ENCODE data around the gene NHLH1. TPM values are rescaled to one million over a fixed set of nuclear protein-coding genes. Genes with fewer than 3 reads are reported as not detected.

The NHLH1 gene
- total and polyA plus RNA-seq, 5 donors, result 0.05 to 0.09 TPM; not detected in 3

DNA sequence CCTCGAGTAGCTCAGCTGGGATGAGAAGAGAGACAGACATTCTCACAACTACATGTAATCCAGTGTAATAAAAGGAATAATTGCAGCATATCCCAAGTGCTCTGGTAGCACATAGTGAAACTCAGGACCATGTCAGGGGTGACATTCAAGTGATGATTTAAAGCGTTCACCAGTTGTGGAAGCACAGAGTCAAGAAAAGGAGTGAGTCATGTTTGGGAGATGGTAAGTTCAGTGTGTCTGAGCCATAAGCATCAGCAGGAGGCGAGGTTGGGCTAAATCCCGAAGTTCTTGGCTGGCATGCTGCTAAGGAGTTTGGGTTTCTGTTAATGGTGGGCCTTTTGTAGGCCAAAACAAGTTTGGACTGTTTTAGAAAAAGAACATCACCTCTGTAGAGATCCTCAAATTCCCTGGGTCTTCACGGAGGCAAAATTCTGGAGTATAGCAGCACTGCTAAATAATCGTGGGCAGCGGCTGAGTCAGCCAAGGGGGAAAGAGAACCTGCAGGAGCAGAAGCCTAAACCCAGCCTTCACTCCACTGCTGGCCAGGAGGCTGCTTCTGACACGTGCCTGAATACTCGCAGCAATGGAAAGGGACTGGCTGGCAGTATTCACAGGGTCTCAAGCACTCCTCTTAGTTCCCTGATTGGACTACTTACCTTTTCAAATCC lies 7.2 kb upstream of the NHLH1 start:
- H3K27ac ChIP-seq (ENCODE audit: low read length), result no peak overlapping the region
- ATAC-seq, result no peak
- no peak for DNase-seq

DNA sequence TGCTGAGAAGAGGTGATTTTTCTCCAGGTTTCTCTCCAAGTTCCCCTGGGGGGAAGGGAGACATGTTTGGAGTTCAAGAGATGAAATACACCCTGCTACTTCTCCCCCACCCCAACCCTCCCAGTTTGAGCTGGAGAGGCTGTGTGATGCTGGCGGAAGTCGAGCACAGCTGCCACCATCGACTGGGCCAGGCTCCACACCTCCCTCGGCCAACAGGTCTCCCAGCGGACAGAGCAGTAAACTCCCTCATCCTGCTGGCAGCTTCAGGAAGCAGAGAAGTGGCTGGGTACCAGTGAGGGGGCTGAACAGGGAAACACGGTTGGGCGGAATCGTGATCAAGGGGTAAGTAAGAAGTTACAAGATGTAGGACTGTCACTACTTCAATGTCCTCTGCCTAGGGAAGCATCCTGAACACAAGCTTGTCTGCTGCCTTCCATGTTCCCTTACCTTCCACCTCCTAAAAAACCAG lies 6.6 kb upstream of the NHLH1 start:
- Histone ChIP-seq H3K4me1 (ENCODE audit: control insufficient read depth, insufficient read depth, low read length) (no peaks in the 10 kb centered on the region), H3K9me3 (ENCODE audit: control insufficient read depth, low read length) (no peaks in the 10 kb centered on the region), H3K4me3 (ENCODE audit: low read length) (no peak overlapping the region), H3K27me3 (ENCODE audit: control insufficient read depth, insufficient read depth) (no peaks in the 10 kb centered on the region), H3K27ac (ENCODE audit: low read length) (no peak overlapping the region)
- ATAC-seq, result peak in 1 of 2 donors; percentile 33
- intact Hi-C loops (cut with DNase I), result no loop called here
- no peak for DNase-seq
- 74% methylated on average over 8 of the region's 8 CpGs for WGBS

More for the DNA sequence above, 7.2 kb upstream of the NHLH1 start:
- intact Hi-C loops (cut with DNase I), result no loop called here
- H3K4me1 ChIP-seq (ENCODE audit: control insufficient read depth, insufficient read depth, low read length), result no peaks in the 10 kb centered on the region
- no peaks in the 10 kb centered on the region for H3K9me3 ChIP-seq (ENCODE audit: control insufficient read depth, low read length)
- no peaks in the 10 kb centered on the region for H3K27me3 ChIP-seq (ENCODE audit: control insufficient read depth, insufficient read depth)
- 81% methylated on average over 9 of the region's 9 CpGs for WGBS
- no peak overlapping the region for H3K4me3 ChIP-seq (ENCODE audit: low read length)

DNA sequence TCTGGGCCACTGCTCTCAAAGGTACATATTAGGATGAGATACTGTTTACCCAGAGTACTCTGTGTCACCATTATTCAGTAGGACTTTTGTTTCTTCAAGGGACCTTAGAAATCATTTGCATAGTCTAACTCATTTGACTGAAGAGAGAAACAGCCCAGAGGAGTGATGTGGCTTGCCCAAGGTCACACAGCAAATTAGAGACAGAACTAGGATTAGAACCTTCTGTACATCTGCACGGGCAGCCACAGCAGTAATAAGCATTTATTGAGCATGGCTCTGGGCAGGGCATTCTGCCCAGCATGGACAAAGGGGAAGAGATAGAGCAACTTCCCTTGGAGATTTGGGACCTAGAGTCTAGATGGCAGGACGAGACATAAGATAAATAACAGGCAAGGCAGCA lies 5.7 kb upstream of the NHLH1 start:
- intact Hi-C loops (cut with DNase I), result no loop called here
- ATAC-seq, result no peak
- Histone ChIP-seq H3K9me3 (ENCODE audit: control insufficient read depth, low read length) (no peaks in the 10 kb centered on the region), H3K27ac (ENCODE audit: low read length) (no peak overlapping the region), H3K4me3 (ENCODE audit: low read length) (no peak overlapping the region), H3K4me1 (ENCODE audit: control insufficient read depth, insufficient read depth, low read length) (no peaks in the 10 kb centered on the region), H3K27me3 (ENCODE audit: control insufficient read depth, insufficient read depth) (no peaks in the 10 kb centered on the region)
- 64% methylated on average over 2 of the region's 2 CpGs for whole genome bisulfite sequencing
- no peak for DNase-seq

DNA sequence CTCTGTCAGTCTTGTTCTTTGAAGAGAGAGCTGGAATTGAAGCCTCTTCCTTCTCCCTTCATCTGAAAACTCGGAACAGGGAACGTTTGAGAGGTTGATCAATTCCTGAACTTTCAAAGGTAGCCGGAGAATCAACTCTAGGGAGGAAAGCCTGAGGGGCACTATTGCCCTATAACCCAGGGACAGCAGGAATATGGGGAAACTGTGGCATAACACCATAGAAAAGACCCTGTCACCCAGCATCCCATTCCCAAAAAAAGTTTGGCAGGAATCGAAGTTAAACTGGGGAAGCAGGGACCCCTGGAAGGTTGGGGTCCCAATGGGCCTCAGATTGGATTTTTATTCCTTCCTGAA lies 5.1 kb upstream of the NHLH1 start:
- Histone ChIP-seq H3K27me3 (ENCODE audit: control insufficient read depth, insufficient read depth) (no peaks in the 10 kb centered on the region), H3K4me3 (ENCODE audit: low read length) (no peak overlapping the region), H3K4me1 (ENCODE audit: control insufficient read depth, insufficient read depth, low read length) (no peaks in the 10 kb centered on the region), H3K27ac (ENCODE audit: low read length) (no peak overlapping the region), H3K9me3 (ENCODE audit: control insufficient read depth, low read length) (no peaks in the 10 kb centered on the region)
- 74% methylated on average over 4 of the region's 4 CpGs for WGBS
- intact Hi-C loops (cut with DNase I), result no loop called here
- ATAC-seq, result no peak
- no peak for DNase-seq

DNA sequence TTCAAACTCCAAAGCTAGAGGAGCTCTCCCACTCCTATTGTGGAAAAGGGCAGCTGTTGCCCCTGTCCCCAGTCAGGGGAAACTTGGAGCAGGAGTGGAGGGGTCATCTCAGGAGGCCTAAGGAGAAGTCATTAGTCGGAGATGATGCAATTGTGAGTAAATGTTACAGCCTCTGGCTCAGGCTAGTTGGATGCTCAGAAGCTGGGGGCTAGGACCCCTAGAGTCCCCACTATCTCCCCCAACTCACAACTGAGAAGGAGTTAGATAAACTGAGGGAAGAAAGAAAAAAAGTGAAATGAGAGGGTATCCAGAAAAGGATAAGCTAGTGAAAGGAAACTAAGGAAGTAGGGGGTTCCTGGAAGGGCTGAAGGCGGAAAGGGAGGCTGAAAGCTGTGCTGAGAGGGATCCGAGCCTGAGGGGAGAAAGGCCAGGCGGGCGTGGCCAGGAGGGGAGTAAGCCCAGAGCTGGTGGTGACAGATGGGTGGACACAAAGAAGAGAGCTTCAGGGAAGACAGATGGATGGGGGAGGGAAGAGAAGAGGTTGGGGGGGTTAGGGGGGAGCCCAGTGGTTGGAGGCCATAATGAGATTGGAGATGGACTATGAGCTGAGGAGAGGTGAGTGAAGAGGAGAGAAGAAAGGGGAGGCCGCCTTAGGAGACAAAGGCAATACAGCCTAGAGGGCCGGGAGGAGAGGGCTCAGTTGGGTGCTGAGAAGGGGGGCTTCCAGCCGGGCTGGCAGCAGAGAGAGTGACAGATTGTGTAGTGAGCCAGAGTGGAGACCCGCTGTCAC lies 4.5 kb upstream of the NHLH1 start:
- WGBS, result 68% methylated on average over 9 of the region's 9 CpGs
- Histone ChIP-seq H3K27me3 (ENCODE audit: control insufficient read depth, insufficient read depth) (no peaks in the 10 kb centered on the region), H3K9me3 (ENCODE audit: control insufficient read depth, low read length) (no peaks in the 10 kb centered on the region), H3K4me3 (ENCODE audit: low read length) (no peak overlapping the region), H3K4me1 (ENCODE audit: control insufficient read depth, insufficient read depth, low read length) (no peaks in the 10 kb centered on the region), H3K27ac (ENCODE audit: low read length) (no peak overlapping the region)
- no peak for DNase-seq
- peak in 1 of 2 donors; percentile 14 for ATAC-seq
- intact Hi-C loops (cut with DNase I), result no loop called here

DNA sequence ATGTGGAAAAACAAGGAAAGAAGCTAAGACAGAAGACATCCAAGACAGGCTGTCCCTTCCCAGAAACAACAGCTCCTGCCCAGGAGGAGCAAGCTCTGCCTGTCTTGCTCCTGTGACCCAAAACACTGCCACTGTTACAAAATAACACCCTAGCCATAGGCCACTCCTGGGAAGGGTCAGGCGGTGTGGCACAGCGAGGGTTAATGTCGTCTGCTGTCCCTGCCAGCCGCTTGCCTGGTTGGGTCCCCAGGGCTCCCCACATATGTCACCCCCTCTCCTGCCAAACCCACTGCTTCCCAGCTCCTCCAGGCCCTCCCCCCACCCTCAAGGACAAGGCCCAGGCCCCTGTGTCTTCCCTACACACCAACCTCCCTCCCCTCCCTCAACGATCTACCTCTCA lies 3.9 kb upstream of the NHLH1 start:
- H3K27ac ChIP-seq (ENCODE audit: low read length), result no peak overlapping the region
- DNase-seq (no peak), ATAC-seq (no peak)
- H3K4me3 ChIP-seq (ENCODE audit: low read length), result no peak overlapping the region
- intact Hi-C loops (cut with DNase I), result no loop called here
- no peaks in the 10 kb centered on the region for H3K4me1 ChIP-seq (ENCODE audit: control insufficient read depth, insufficient read depth, low read length)
- H3K27me3 ChIP-seq (ENCODE audit: control insufficient read depth, insufficient read depth), result no peaks in the 10 kb centered on the region
- H3K9me3 ChIP-seq (ENCODE audit: control insufficient read depth, low read length), result no peaks in the 10 kb centered on the region
- WGBS, result 50% methylated on average over 5 of the region's 5 CpGs

DNA sequence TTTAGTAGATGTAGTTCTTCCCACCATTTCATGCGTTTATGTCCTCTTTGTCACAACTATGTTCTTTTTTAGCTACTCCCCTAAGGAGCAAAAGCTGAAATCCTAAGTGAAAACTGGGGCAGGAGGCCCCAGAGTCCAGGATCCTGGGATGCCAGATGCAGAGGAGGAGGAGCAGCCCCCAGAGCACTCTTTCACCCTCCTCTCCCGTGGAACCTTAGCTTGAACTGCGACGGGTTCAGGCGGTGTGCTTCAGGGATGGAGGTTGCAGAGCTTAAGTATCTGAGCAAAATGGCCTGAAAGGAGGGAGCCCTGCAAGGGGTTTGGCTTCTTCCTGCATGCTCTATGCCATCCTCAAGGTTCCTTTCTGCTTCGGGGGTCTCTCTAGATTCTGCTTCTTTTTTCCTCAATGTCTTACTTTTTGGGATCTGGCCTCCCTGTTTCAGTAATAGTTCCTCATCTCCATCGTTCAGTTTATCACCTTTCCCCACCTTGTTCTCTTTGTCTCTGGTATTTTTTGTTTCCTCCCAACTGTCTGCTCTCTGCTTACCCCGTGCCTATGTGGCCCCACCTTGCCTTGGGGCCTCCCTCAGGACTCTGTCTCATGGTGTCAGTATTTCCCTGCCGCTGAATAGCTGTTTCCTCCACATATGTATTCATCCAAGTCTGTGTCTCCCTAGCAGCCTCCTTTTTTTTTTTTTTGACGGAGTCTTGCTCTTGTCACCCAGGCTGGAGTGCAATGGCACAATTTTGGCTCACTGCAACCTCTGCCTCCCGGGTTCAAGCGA lies 2.7 kb upstream of the NHLH1 start:
- WGBS, result 69% methylated on average over 12 of the region's 12 CpGs
- H3K4me1 ChIP-seq (ENCODE audit: control insufficient read depth, insufficient read depth, low read length), result no peaks in the 10 kb centered on the region
- no peak overlapping the region for H3K27ac ChIP-seq (ENCODE audit: low read length)
- H3K9me3 ChIP-seq (ENCODE audit: control insufficient read depth, low read length), result no peaks in the 10 kb centered on the region
- no peak for ATAC-seq
- intact Hi-C loops (cut with DNase I), result no loop called here
- H3K27me3 ChIP-seq (ENCODE audit: control insufficient read depth, insufficient read depth), result no peaks in the 10 kb centered on the region
- DNase-seq, result no peak
- no peak overlapping the region for H3K4me3 ChIP-seq (ENCODE audit: low read length)

DNA sequence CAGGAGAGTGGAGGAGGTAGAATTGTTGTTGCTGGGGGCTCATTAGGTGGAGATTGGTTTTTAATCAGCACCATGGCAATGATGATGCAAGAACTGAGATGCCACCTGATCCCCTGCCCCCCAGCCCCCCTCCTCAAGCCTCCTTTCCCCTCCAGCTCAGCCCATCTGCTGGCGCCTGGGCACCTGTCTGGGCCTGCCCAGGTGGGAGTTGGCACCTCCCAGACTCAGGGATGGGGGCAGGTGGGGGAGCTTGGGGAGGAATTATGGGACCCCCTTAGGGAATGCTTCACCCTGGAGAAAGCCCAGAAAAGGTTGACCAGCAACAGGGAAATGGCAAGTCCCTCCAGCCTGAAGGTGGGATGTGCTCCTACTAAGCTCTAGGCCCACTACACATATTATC lies 1.5 kb upstream of the NHLH1 start:
- Histone ChIP-seq H3K27ac (ENCODE audit: low read length) (no peak overlapping the region), H3K4me1 (ENCODE audit: control insufficient read depth, insufficient read depth, low read length) (no peaks in the 10 kb centered on the region), H3K4me3 (ENCODE audit: low read length) (no peak overlapping the region), H3K27me3 (ENCODE audit: control insufficient read depth, insufficient read depth) (no peaks in the 10 kb centered on the region), H3K9me3 (ENCODE audit: control insufficient read depth, low read length) (no peaks in the 10 kb centered on the region)
- intact Hi-C loops (cut with DNase I), result no loop called here
- DNase-seq (no peak), ATAC-seq (no peak)
- WGBS, result 100% methylated on average over 1 of the region's 1 CpG

DNA sequence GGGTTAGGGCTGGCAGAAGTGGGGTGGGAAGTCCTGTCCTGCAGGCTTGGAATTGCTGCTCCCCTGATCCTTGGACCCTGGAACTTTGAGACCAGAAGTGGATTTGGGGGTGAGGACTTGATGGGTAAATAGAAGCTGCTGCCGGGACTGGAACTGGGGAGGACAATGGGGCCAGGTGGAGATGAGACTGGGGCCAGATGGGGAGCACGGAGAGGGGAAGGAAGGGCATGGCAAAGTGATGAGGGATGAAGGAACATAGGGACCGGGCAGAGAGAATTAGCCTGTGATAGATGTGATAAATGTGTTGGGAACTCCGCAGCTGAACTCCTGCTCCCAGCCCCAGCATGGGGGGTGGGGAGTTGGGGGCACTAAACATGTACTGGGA lies 637 bp downstream of the NHLH1 start:
- intact Hi-C loops (cut with DNase I), result no loop called here
- Histone ChIP-seq H3K27ac (ENCODE audit: low read length) (no peak overlapping the region), H3K9me3 (ENCODE audit: control insufficient read depth, low read length) (no peaks in the 10 kb centered on the region), H3K27me3 (ENCODE audit: control insufficient read depth, insufficient read depth) (no peaks in the 10 kb centered on the region), H3K4me3 (ENCODE audit: low read length) (no peak overlapping the region), H3K4me1 (ENCODE audit: control insufficient read depth, insufficient read depth, low read length) (no peaks in the 10 kb centered on the region)
- ATAC-seq (no peak), DNase-seq (no peak)
- WGBS, result 31% methylated on average over 4 of the region's 4 CpGs

DNA sequence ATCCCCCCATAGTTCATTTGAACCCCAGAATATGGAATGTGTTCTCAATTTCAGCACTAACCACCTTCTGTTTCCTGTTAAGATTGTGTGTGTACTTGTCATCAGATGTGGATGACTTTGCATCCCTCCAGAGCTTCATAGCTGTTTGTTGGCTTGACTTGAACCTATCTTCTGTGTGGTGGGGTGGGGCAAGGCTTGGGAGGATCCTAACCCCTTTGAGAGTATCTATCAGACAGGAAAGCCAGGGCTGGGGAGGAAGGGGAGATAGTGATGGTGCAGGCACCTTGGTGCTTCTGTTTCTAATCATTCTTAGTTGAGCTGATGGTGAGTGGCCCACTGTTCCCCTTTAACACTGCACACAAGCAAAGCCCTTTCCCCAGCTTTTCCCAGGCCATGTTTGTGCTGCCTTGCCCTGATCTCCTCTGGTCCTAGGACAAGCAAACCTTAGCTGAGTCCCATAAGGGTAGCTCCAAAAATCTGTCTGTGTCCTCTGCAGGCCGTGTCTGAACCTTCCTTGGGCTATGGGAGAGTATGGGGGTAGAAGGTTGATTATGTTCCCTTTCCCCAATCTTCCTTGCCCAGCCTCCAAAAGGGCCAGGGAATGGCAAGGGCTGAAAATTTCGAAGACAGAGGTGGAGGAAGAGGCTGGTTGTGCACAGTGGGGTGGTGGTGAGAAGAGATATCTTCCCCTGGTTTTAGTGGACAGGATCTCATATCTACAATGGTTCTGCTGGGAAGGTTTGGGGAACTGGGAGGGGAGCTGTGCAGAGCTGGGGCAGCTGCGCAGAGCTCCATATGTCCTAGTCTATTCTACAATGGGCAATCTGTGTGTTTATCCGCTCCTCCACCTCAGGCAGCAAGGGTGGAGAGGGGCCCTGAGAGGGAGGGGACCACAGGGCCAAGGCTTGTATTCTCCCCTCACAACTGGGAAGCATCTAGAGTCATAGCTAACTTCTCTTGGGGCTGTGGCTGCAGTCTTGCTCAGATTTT lies 1.4 kb downstream of the NHLH1 start:
- no peak overlapping the region for H3K27ac ChIP-seq (ENCODE audit: low read length)
- intact Hi-C loops (cut with DNase I), result no loop called here
- ATAC-seq, result no peak
- no peak overlapping the region for H3K4me3 ChIP-seq (ENCODE audit: low read length)
- no peaks in the 10 kb centered on the region for H3K4me1 ChIP-seq (ENCODE audit: control insufficient read depth, insufficient read depth, low read length)
- DNase-seq, result no peak
- H3K27me3 ChIP-seq (ENCODE audit: control insufficient read depth, insufficient read depth), result no peaks in the 10 kb centered on the region
- 80% methylated on average over 4 of the region's 4 CpGs for WGBS
- H3K9me3 ChIP-seq (ENCODE audit: control insufficient read depth, low read length), result no peaks in the 10 kb centered on the region

Measured in right cardiac atrium (tissue), 5 donors.